ENCODE data around the gene SYT7. TPM values are rescaled to one million over a fixed set of nuclear protein-coding genes. Genes with fewer than 3 reads are reported as not detected.
A peak's percentile ranks its signal among the peaks of the same experiment; 100 is the strongest.

The SYT7 gene
- total RNA-seq, 1 donor, result 3.6 TPM

DNA sequence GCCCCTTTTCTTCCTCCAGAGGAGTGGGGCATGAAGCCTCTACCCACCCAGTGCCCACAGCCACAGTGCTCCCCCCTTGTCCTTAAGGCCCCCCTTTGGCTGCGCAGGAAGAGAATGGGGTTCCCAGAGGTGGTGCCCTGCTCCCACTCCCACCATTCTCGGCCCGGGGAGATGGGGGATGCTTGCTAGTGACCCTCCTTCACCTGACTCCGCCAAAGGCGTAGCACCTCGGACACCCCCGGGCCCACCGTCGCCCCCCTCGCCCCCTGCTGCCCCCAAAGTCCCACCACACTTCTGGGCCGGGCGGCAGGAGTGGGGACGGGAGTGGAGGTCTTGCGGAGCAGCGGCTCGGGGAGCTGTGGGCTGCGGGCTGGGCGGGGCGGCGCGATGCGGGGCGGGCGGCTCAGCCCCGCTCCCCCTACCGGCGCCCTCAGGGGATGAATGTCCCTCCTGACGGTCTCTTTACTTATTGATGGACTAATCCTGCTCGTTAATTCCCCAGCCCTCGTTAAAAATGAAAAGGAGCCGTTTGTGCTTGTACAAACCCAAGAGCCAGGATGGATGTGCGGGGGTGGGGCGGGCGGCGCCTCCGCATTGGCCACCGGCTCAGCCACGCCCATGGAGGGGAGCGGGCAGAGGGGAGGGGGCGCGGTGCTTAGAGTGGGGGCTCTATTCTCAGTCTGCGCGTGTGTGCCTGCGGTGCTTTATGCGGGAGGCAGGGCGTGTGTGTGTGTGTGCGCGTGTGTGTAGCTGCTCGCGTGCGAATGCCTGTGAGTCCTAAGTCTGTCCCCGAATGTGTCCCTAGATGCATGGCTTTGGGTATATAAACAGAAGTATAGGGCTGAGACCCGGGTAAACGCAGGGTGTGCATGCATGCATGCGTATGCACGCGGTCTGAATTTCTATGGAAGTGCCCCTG is 25.6 kb downstream of the SYT7 start:
- Histone ChIP-seq H3K4me1 (ENCODE audit: insufficient read depth, low read length) (peaks cover 19% of the 10 kb centered on the region), H2AFZ (ENCODE audit: low read length) (no peak overlapping the region), H3K4me3 (ENCODE audit: insufficient read depth, low read length) (peak overlapping the region; percentile 33), H4K20me1 (ENCODE audit: insufficient read depth, low read length) (no peaks in the 10 kb centered on the region), H3K79me2 (ENCODE audit: insufficient read depth, low read length) (no peaks in the 10 kb centered on the region), H3K36me3 (ENCODE audit: insufficient read depth, low read length) (no peaks in the 10 kb centered on the region), H3K27ac (ENCODE audit: low read depth, low read length) (no peak overlapping the region), H3K4me2 (ENCODE audit: insufficient read depth, low read length) (peak overlapping the region; percentile 48), H3K9me3 (ENCODE audit: low read depth, low read length) (no peaks in the 10 kb centered on the region), H3K27me3 (ENCODE audit: insufficient read depth, low read length) (peaks cover 49% of the 10 kb centered on the region)
- TF ChIP-seq, protein P1, sequence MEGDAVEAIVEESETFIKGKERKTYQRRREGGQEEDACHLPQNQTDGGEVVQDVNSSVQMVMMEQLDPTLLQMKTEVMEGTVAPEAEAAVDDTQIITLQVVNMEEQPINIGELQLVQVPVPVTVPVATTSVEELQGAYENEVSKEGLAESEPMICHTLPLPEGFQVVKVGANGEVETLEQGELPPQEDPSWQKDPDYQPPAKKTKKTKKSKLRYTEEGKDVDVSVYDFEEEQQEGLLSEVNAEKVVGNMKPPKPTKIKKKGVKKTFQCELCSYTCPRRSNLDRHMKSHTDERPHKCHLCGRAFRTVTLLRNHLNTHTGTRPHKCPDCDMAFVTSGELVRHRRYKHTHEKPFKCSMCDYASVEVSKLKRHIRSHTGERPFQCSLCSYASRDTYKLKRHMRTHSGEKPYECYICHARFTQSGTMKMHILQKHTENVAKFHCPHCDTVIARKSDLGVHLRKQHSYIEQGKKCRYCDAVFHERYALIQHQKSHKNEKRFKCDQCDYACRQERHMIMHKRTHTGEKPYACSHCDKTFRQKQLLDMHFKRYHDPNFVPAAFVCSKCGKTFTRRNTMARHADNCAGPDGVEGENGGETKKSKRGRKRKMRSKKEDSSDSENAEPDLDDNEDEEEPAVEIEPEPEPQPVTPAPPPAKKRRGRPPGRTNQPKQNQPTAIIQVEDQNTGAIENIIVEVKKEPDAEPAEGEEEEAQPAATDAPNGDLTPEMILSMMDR (IDR thresholded peaks at IDR 0.05; ENCODE audit: extremely low read depth, low read depth, low read length), result no peak
- no peak for DNase-seq (ENCODE audit: insufficient read length, low spot score, missing footprints)

DNA sequence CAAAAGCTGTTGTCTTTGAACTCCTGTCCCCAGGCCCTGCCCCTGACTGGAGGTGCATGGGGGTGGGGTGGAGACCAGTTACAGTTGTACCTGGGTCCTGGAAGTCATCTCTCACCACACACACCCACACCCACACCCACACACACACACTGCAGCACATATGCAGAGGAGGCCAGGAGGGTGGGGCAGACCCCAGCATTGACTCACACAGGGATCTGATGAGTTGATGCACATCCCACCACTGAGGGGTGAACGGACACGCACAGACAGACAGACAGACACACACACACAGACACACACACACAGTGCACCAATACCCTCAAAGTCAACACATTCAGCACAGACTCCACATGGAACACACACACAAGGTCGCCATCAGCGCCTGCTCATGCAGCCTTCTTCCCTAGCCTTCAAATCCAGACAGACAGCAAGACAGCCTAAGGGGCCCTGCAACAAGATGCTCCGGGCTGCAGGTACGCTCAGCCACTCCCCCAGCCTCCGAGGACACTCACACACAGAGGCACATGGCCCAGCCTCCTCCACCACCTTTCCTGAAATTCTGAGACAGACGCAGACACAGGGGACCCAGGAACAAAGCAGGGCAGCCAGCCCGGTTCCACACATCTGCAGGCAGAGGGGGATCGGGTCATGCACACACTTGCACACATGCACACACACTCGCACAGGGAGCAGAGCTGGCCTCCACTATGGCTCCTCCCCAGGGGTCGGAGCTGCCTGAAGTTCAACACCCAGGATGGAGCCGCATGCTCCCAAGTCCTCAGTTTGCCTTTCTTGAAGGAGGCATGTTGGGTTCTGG is 26.5 kb downstream of the SYT7 start:
- H3K4me3 ChIP-seq (ENCODE audit: insufficient read depth, low read length), result no peak overlapping the region
- peaks cover 19% of the 10 kb centered on the region for H3K4me1 ChIP-seq (ENCODE audit: insufficient read depth, low read length)
- H3K9me3 ChIP-seq (ENCODE audit: low read depth, low read length), result no peaks in the 10 kb centered on the region
- TF ChIP-seq, protein P1 (IDR thresholded peaks at IDR 0.05; ENCODE audit: extremely low read depth, low read depth, low read length), result no peak
- peak; percentile 92 for DNase-seq (ENCODE audit: insufficient read length, low spot score, missing footprints)
- peaks cover 44% of the 10 kb centered on the region for H3K27me3 ChIP-seq (ENCODE audit: insufficient read depth, low read length)
- no peak overlapping the region for H2AFZ ChIP-seq (ENCODE audit: low read length)
- H3K27ac ChIP-seq (ENCODE audit: low read depth, low read length), result no peak overlapping the region
- no peaks in the 10 kb centered on the region for H3K36me3 ChIP-seq (ENCODE audit: insufficient read depth, low read length)
- H4K20me1 ChIP-seq (ENCODE audit: insufficient read depth, low read length), result no peaks in the 10 kb centered on the region
- no peak overlapping the region for H3K4me2 ChIP-seq (ENCODE audit: insufficient read depth, low read length)
- no peaks in the 10 kb centered on the region for H3K79me2 ChIP-seq (ENCODE audit: insufficient read depth, low read length)

DNA sequence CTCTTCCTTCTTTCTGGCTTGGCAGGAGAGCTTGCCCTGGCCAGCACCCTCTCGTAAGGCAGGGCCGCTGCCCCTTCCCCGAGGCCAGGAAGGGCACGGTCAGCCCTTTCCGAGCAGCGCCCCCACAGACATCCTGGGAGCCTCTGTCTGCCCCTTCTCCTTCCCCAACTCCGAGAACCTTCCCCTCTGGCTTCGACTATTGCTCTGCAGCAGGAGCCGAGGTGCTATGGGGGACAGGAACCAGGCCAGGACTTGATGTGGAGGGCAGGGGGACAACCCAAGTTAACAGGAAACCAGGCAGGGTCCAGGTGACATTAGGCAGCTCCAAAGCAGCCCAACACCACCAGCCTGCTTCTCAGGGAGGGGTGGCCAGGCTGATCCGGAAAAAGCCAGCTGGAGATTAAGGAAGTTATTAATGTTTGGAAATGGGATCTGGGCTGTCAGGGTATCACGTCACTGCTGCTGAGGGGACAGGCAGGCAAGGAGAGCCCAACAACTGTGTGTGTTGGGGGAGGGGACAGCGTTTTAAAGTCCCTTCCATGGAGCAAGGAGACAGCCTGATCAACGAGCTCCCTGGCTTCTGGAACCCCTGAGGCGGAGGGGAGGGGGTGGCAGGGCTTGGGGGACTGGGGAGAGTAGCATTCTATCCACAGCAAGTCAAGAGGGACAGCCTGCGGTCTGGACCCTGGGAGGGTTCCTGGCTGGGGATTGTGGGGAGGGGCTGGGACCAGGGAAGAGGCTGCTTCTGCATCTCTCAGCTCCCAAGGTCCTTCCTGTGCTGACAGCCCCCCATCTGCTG is 27.3 kb downstream of the SYT7 start:
- Histone ChIP-seq H3K4me1 (ENCODE audit: insufficient read depth, low read length) (peaks cover 19% of the 10 kb centered on the region), H3K27me3 (ENCODE audit: insufficient read depth, low read length) (peaks cover 38% of the 10 kb centered on the region), H3K27ac (ENCODE audit: low read depth, low read length) (no peak overlapping the region), H2AFZ (ENCODE audit: low read length) (no peak overlapping the region), H4K20me1 (ENCODE audit: insufficient read depth, low read length) (no peaks in the 10 kb centered on the region), H3K4me2 (ENCODE audit: insufficient read depth, low read length) (no peak overlapping the region), H3K36me3 (ENCODE audit: insufficient read depth, low read length) (no peaks in the 10 kb centered on the region), H3K4me3 (ENCODE audit: insufficient read depth, low read length) (no peak overlapping the region), H3K9me3 (ENCODE audit: low read depth, low read length) (no peaks in the 10 kb centered on the region), H3K79me2 (ENCODE audit: insufficient read depth, low read length) (no peaks in the 10 kb centered on the region)
- TF ChIP-seq, protein P1 (IDR thresholded peaks at IDR 0.05; ENCODE audit: extremely low read depth, low read depth, low read length), result no peak
- DNase-seq (ENCODE audit: insufficient read length, low spot score, missing footprints), result peak; percentile 80
